Breast epithelium (tissue), 4 donors: ENCODE results near the gene GGT7. TPM values are rescaled to one million over a fixed set of nuclear protein-coding genes. Genes with fewer than 3 reads are reported as not detected.

ENCODE experiments used
- DNase-seq, 2 donors: peaks; one replicate each; pipeline ENCODE4 v3.0.0-alpha.2; 2019; ENCODE audit warnings: low spot score in 2 of 2
- H3K27ac ChIP-seq, 2 donors: fragments of 200-600 bp; sonication (generic) in 1 of 2; one replicate each; pipeline ENCODE4 v1.5.1; 2016 to 2019; ENCODE audit warnings: mild to moderate bottlenecking in 1 of 2
- H3K27me3 ChIP-seq, 2 donors: fragments of 200-600 bp; sonication (generic) in 1 of 2; one replicate each; pipeline versions ENCODE4 v1.5.1 to v1.6.0; 2017 to 2019; ENCODE audit warnings: control low read depth in 1 of 2, mild to moderate bottlenecking in 1 of 2
- H3K36me3 ChIP-seq: fragments of 200-600 bp; one replicate; pipeline ENCODE4 v1.5.1; 2019
- H3K4me1 ChIP-seq, 2 donors: fragments of 200-600 bp; sonication (generic); one replicate each; pipeline ENCODE4 v1.5.1; 2016 to 2019; ENCODE audit warnings: control low read depth in 1 of 2
- H3K4me3 ChIP-seq, 3 donors: fragments of 200-600 bp; sonication (generic); 1 replicate in 2 of 3; 2 replicates in 1 of 3; pipeline ENCODE4 v1.5.1; 2016 to 2019; ENCODE audit warnings: mild to moderate bottlenecking in 3 of 3, moderate library complexity in 2 of 3
- H3K9me3 ChIP-seq, 2 donors: fragments of 200-600 bp; sonication (generic) in 1 of 2; one replicate each; pipeline ENCODE4 v1.5.1; 2016 to 2019; ENCODE audit warnings: control low read depth in 1 of 2
- POLR2A ChIP-seq: fragments of 450-650 bp; IDR thresholded peaks from one replicate; pipeline ENCODE4 v1.6.1; 2016; ENCODE audit warnings: antibody characterized with exemption, mild to moderate bottlenecking, moderate library complexity
- POLR2AphosphoS5 ChIP-seq, 3 donors: sonication (generic); formaldehyde crosslinking; IDR thresholded peaks; one replicate each; pipeline ENCODE4 v1.6.1; 2017; ENCODE audit warnings: antibody characterized with exemption in 3 of 3
- intact Hi-C: fragments of 100-400 bp; cut with DNase I; formaldehyde crosslinking; loops from one replicate; pipeline ENCODE4 v1.15.1; 2023; ENCODE audit warnings: low total_unique reads
- total RNA-seq, 3 donors: library from RNA; depleted of rRNA; stranded (reverse); fragments of >200 nt; gene quantifications; one replicate each; pipeline ENCODE4 v1.1.0, GENCODE V29; 2016
- TF ChIP-seq, protein P1 (sequence below), 3 donors: fragments of 450-650 bp; IDR thresholded peaks; one replicate each; pipeline ENCODE4 v1.5.1; 2016 to 2017; ENCODE audit warnings: antibody characterized with exemption in 3 of 3, mild to moderate bottlenecking in 3 of 3, moderate library complexity in 3 of 3

Gene GGT7
- total RNA-seq, 3 donors from 2014 or later, result 13.1 to 21.8 (median 16.4) TPM

DNA sequence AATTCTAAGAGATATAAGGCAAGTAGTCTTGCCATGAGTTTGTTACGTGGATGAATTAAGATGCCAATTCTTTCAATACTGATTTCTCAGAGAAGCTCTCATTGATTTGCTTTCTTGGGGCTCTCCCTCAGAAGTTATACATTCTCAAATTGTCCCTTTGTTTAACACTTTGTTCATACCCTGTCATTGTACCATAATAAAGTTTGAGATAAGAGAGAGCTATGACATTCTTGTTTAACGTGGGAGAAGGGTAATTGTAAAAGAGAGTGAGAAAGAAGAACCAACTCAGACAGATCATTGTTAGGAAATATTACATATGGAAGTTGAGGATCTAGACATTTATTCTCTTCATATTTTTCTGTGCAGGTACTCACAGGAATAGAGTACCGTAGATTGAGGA lies 22.8 kb upstream of the GGT7 start:
- Histone ChIP-seq H3K27ac (no peak overlapping the region), H3K27me3 (no peaks in the 10 kb centered on the region), H3K4me3 (no peak overlapping the region), H3K9me3 (no peaks in the 10 kb centered on the region), H3K36me3 (no peaks in the 10 kb centered on the region), H3K4me1 (no peaks in the 10 kb centered on the region)
- no peak for DNase-seq
- intact Hi-C loops, result no loop called here
- TF ChIP-seq, protein P1, sequence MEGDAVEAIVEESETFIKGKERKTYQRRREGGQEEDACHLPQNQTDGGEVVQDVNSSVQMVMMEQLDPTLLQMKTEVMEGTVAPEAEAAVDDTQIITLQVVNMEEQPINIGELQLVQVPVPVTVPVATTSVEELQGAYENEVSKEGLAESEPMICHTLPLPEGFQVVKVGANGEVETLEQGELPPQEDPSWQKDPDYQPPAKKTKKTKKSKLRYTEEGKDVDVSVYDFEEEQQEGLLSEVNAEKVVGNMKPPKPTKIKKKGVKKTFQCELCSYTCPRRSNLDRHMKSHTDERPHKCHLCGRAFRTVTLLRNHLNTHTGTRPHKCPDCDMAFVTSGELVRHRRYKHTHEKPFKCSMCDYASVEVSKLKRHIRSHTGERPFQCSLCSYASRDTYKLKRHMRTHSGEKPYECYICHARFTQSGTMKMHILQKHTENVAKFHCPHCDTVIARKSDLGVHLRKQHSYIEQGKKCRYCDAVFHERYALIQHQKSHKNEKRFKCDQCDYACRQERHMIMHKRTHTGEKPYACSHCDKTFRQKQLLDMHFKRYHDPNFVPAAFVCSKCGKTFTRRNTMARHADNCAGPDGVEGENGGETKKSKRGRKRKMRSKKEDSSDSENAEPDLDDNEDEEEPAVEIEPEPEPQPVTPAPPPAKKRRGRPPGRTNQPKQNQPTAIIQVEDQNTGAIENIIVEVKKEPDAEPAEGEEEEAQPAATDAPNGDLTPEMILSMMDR (IDR thresholded peaks at IDR 0.05), result no peak
- TF ChIP-seq POLR2AphosphoS5 (IDR thresholded peaks at IDR 0.05), result no peak
- no peak for TF ChIP-seq POLR2A

DNA sequence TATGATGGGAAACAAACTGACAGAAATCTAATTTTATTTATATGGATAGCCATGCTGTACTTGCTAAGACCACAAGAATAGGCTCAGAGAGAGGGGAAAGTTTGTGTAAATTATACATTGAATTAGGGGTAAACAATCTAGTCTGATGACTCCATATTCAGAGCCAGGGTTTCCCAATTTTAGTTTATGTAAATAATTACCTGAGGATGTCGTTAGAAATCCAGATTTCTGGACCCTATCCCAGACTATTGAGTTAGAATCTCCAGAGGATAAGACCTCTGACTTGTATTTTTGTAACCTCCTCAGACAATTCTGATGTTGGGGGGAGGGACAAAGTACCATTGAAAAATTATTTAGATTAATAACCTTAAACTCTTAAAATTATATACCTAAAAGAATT lies 22.1 kb upstream of the GGT7 start:
- Histone ChIP-seq H3K4me1 (no peaks in the 10 kb centered on the region), H3K36me3 (no peaks in the 10 kb centered on the region), H3K27me3 (no peaks in the 10 kb centered on the region), H3K9me3 (no peaks in the 10 kb centered on the region), H3K27ac (no peak overlapping the region), H3K4me3 (no peak overlapping the region)
- TF ChIP-seq POLR2A, result no peak
- TF ChIP-seq, protein P1 (IDR thresholded peaks at IDR 0.05), result no peak
- intact Hi-C loops, result no loop called here
- DNase-seq, result no peak

DNA sequence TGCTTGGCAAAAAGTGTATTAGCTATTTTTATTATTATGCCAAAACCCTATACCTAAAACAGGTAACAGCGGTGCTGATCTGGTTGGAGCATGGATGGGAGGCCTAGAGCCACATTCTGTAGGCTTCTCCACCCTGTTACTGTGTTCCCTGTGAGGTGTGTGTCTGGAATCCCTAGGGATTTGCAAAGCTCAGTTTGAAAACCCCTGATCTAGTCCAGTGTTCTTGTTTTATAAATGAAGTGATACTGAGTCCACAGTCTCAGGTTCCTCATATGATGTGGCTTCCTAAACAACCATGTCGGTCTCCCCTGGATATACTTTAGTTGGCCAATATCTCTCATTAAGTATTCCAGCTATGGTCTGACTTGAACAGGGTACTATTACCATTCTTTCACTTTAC lies 20.0 kb upstream of the GGT7 start:
- no peak overlapping the region for H3K27ac ChIP-seq
- DNase-seq, result no peak
- no peaks in the 10 kb centered on the region for H3K9me3 ChIP-seq
- H3K36me3 ChIP-seq, result no peaks in the 10 kb centered on the region
- TF ChIP-seq POLR2AphosphoS5 (IDR thresholded peaks at IDR 0.05) (no peak), POLR2A (no peak)
- TF ChIP-seq, protein P1 (IDR thresholded peaks at IDR 0.05), result no peak
- no peaks in the 10 kb centered on the region for H3K4me1 ChIP-seq
- H3K27me3 ChIP-seq, result no peaks in the 10 kb centered on the region
- no peak overlapping the region for H3K4me3 ChIP-seq
- intact Hi-C loops, result no loop called here

DNA sequence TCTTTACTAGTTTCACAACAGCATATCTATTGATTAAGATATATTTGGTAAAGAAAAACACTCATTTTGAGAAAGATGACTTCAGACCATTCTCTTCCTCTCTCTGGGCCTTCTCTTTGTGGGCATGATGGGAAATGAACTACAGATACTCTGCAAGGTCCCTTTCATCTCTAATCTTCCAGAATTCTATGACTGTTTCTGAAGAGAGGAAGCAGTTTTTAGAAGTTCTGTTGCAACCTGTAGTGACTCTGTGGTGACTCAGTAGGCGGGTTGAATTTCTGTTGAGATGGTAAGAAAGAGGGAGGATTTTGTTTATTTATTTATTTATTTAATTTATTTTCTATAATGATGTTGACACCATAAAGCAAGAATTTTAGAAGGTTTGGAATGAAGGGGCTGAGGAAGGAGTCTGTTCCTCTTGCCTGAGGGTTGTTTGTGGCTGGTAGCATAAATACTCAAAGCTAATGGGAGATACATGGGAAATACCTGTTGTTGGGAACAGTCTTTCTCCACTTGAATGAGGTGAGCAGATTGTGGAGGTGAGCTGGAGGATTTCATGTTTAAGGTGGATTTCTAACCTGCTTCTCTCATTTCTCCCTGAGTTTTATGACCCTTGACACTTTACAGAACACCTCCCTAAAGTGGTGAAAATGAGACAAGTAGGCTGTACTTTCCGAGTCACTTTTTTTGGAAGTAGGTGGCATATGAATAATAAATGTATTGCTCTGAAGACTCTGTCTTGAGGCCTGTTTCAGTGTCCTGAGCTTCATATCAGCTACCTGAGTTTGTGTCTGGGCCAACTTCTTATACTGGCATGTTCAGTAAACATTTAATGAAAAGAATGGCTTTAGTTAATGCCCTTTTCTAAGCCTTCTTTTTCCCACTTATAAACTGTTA lies 18.8 kb upstream of the GGT7 start:
- DNase-seq, result no peak
- H3K27ac ChIP-seq, result no peak overlapping the region
- intact Hi-C loops, result no loop called here

DNA sequence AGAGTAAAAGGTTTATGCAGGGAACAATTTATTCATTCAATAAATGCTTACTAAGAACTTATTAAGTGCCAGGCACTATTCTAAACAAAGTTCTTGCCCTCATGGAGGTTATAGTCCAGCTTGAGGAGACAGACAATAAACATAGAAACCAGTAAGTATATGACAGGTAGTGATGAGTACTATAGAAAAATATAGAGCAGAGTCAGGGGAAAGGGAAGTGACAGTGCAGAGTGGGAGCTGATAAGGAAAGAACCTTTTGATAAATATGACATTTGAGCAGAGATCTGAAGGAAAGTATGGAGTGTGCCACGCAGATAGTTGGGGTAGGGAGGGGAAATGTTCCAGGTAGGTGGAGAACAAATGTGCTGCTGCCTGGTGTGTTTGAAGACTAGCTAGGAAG lies 15.8 kb upstream of the GGT7 start:
- no peak for DNase-seq
- no peaks in the 10 kb centered on the region for H3K27me3 ChIP-seq
- no peak overlapping the region for H3K4me3 ChIP-seq
- peaks cover 6% of the 10 kb centered on the region for H3K36me3 ChIP-seq
- no peaks in the 10 kb centered on the region for H3K4me1 ChIP-seq
- H3K9me3 ChIP-seq, result no peaks in the 10 kb centered on the region
- intact Hi-C loops, result no loop called here
- H3K27ac ChIP-seq, result no peak overlapping the region
- TF ChIP-seq, protein P1 (IDR thresholded peaks at IDR 0.05), result no peak
- no peak for TF ChIP-seq POLR2AphosphoS5 (IDR thresholded peaks at IDR 0.05)
- no peak for TF ChIP-seq POLR2A

More for the DNA sequence above, 18.8 kb upstream of the GGT7 start:
- H3K4me3 ChIP-seq, result no peak overlapping the region
- H3K36me3 ChIP-seq, result no peaks in the 10 kb centered on the region
- no peak for TF ChIP-seq POLR2A
- H3K4me1 ChIP-seq, result no peaks in the 10 kb centered on the region
- no peaks in the 10 kb centered on the region for H3K9me3 ChIP-seq
- no peaks in the 10 kb centered on the region for H3K27me3 ChIP-seq
